GM13977 (cell line): ENCODE data around the gene PRKCA.

Experiments used
- DNase-seq: peaks from one replicate; pipeline ENCODE4 v3.0.0; 2012; ENCODE audit warnings: low spot score
- in situ Hi-C: fragments of 300-500 bp; cut with MboI; formaldehyde crosslinking; loops from one replicate; pipeline ENCODE4 v1.12.0; 2022; ENCODE audit warnings: low sequenced_read_pairs, low pct_unique_long_range_greater_than_20kb, mixed read lengths, inconsistent platforms; ENCODE audit not compliant: unreplicated experiment
- TF ChIP-seq, protein P1 (sequence below): IDR thresholded peaks from 2 replicates; pipeline ENCODE4 v1.5.1; 2012; ENCODE audit warnings: mild to moderate bottlenecking, control low read depth; ENCODE audit not compliant: insufficient read depth; ENCODE audit errors: extremely low read depth, missing control alignments

Gene PRKCA

DNA sequence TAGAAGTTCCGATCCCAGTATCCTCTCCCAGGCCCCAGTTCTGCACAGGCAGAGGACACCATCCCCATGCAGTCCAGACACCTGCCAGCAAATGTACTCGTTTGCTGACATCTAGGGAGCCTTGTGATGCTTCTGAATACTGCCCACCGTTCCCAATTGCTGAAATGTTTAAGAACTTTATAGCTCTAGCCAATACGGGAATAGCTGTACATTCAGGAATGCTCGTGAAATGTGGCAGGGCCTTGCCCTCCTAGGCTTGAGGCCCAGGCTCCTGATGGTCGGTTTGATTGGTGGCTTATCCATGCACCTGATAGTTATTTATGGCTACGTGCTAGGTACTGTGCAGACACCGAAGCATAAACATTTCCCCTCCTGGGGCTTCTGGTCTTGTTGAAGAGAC is 255.5 kb downstream of the PRKCA start:
- in situ Hi-C loops: loop anchor here (25.0 kb wide), 1 partner anchor 296 kb away; no protein-coding TSS in a partner anchor
- no peak for DNase-seq
- TF ChIP-seq, protein P1, sequence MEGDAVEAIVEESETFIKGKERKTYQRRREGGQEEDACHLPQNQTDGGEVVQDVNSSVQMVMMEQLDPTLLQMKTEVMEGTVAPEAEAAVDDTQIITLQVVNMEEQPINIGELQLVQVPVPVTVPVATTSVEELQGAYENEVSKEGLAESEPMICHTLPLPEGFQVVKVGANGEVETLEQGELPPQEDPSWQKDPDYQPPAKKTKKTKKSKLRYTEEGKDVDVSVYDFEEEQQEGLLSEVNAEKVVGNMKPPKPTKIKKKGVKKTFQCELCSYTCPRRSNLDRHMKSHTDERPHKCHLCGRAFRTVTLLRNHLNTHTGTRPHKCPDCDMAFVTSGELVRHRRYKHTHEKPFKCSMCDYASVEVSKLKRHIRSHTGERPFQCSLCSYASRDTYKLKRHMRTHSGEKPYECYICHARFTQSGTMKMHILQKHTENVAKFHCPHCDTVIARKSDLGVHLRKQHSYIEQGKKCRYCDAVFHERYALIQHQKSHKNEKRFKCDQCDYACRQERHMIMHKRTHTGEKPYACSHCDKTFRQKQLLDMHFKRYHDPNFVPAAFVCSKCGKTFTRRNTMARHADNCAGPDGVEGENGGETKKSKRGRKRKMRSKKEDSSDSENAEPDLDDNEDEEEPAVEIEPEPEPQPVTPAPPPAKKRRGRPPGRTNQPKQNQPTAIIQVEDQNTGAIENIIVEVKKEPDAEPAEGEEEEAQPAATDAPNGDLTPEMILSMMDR: no peak

- in situ Hi-C loops: loop anchor here (25.0 kb wide), 1 partner anchor 298 kb away; no protein-coding TSS in a partner anchor
- TF ChIP-seq, protein P1: no peak
- no peak for DNase-seq
These were observed 258.3 kb downstream of the PRKCA start for GRCh38 chr17:66560691-66561090.

DNA sequence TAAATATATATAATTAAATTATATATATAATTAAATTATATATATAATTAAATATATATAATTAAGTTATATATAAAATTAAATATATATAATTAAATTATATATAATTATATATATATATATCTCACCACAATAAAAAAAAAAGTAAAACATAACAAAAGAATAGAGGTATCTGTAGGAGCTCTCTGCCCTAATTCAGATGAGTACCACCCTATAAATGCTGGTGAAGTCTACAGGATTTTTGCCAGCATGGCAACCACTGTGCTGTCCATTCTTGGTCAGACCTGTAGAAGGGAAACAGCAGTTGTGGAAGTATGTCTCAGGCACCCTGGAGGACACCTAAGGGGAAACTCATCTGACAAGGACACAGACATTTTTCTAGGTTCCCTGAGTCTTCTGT is 259.7 kb downstream of the PRKCA start:
- DNase-seq: no peak
- in situ Hi-C loops: loop anchor here (25.0 kb wide), 1 partner anchor 300 kb away; no protein-coding TSS in a partner anchor
- TF ChIP-seq, protein P1: no peak

DNA sequence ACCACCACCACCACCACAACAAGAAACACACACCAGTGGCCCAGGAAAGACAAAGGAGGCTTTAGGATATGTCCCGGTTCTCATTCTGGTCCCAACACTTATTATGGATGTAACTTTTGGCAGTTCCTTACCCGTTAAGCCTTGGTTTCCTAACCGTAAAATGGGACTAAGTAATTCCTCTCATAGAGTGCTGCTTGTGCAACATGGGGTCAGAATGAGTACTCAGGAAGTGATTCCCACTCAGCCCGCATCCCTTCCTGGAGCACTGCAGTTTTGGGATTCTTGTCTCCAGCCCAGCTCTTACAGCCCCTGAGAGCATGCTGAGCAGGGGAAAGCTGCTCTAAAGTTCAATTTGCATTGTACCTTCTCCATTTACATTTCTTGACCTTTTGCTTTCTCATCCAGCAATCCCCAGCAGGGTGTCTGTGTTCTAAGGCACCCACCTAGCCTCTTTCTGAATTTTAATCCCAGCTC is 262.6 kb downstream of the PRKCA start:
- DNase-seq: no peak
- TF ChIP-seq, protein P1: no peak
- in situ Hi-C loops: loop anchor here (25.0 kb wide), 1 partner anchor 303 kb away; no protein-coding TSS in a partner anchor

- in situ Hi-C loops: loop anchor here (25.0 kb wide), 1 partner anchor 305 kb away; no protein-coding TSS in a partner anchor
- DNase-seq: peak; percentile 59
- TF ChIP-seq, protein P1: peak; percentile 80
These were observed 265.1 kb downstream of the PRKCA start for GRCh38 chr17:66567234-66568170.

GRCh38 chr17:66569572-66569971 is 267.2 kb downstream of the PRKCA start:
- in situ Hi-C loops: loop anchor here (25.0 kb wide), 1 partner anchor 307 kb away; no protein-coding TSS in a partner anchor
- no peak for DNase-seq
- TF ChIP-seq, protein P1: no peak
